GM23338 (cell line): ENCODE results near the gene GPC6. TPM values are rescaled to one million over a fixed set of nuclear protein-coding genes. Genes with fewer than 3 reads are reported as not detected.

ENCODE experiments used
- ATAC-seq: fragments of 200-7000 bp; cut with Tn5 transposase; 3 replicates; pipeline ENCODE4 v1.9.1; 2020
- DNase-seq: peaks from one replicate; pipeline ENCODE4 v3.0.0-alpha.2; 2015; ENCODE audit warnings: low spot score
- H2AFZ ChIP-seq: fragments of 200-600 bp; sonication (generic); 2 replicates; pipeline ENCODE4 v1.8.0; 2016; ENCODE audit warnings: antibody characterized with exemption, mild to moderate bottlenecking, moderate library complexity
- H3F3A ChIP-seq: fragments of 200-600 bp; sonication (generic); replicated peaks from 2 replicates; pipeline ENCODE4 v1.8.0; 2017; ENCODE audit warnings: antibody characterized with exemption, mixed run types, low read depth
- H3K27ac ChIP-seq: fragments of 200-600 bp; sonication (generic); 2 replicates; pipeline ENCODE4 v1.6.1; 2016; ENCODE audit warnings: low read depth
- H3K27me3 ChIP-seq: fragments of 200-600 bp; sonication (generic); 2 replicates; pipeline ENCODE4 v1.8.0; 2016; ENCODE audit warnings: mild to moderate bottlenecking, mixed run types, moderate library complexity; ENCODE audit not compliant: insufficient read depth
- H3K36me3 ChIP-seq: fragments of 200-600 bp; sonication (generic); 2 replicates; pipeline ENCODE4 v1.8.0; 2016; ENCODE audit warnings: mild to moderate bottlenecking; ENCODE audit not compliant: insufficient read depth
- H3K4me1 ChIP-seq: fragments of 200-600 bp; sonication (generic); 2 replicates; pipeline ENCODE4 v1.8.0; 2016; ENCODE audit warnings: mild to moderate bottlenecking, moderate library complexity; ENCODE audit not compliant: insufficient read depth
- H3K4me2 ChIP-seq: fragments of 200-600 bp; sonication (generic); 2 replicates; pipeline ENCODE4 v1.7.1; 2017; ENCODE audit warnings: mixed run types
- H3K4me3 ChIP-seq: fragments of 200-600 bp; sonication (generic); 2 replicates; pipeline ENCODE4 v1.6.1; 2016; ENCODE audit warnings: mixed run types
- H3K79me2 ChIP-seq: fragments of 200-600 bp; sonication (generic); replicated peaks from 2 replicates; pipeline ENCODE4 v1.8.0; 2017; ENCODE audit warnings: mild to moderate bottlenecking; ENCODE audit not compliant: insufficient read depth
- H3K9me2 ChIP-seq: fragments of 200-600 bp; sonication (generic); 2 replicates; pipeline ENCODE4 v1.8.0; 2017; ENCODE audit not compliant: insufficient read depth
- H4K20me1 ChIP-seq: fragments of 200-600 bp; sonication (generic); replicated peaks from 2 replicates; pipeline ENCODE4 v1.8.0; 2017; ENCODE audit warnings: mild to moderate bottlenecking; ENCODE audit not compliant: insufficient read depth
- H3K27ac Mint-ChIP-seq: 2 replicates; pipeline ENCODE4 v1.8.0; 2020; ENCODE audit warnings: inconsistent platforms, mild to moderate bottlenecking, moderate library complexity, mixed read lengths
- H3K27me3 Mint-ChIP-seq: 3 replicates; pipeline ENCODE4 v1.8.0; 2022; ENCODE audit warnings: low read depth, mild to moderate bottlenecking, moderate library complexity, mixed read lengths, inconsistent platforms; ENCODE audit not compliant: insufficient read depth, poor library complexity
- H3K36me3 Mint-ChIP-seq: 3 replicates; pipeline ENCODE4 v1.8.0; 2021; ENCODE audit warnings: low read depth, mild to moderate bottlenecking, inconsistent platforms, moderate library complexity, mixed read lengths
- H3K4me1 Mint-ChIP-seq: 3 replicates; pipeline ENCODE4 v1.8.0; 2020; ENCODE audit warnings: mild to moderate bottlenecking, inconsistent platforms, mixed read lengths
- H3K4me3 Mint-ChIP-seq: 3 replicates; pipeline ENCODE4 v1.8.0; 2021; ENCODE audit warnings: moderate library complexity, mild to moderate bottlenecking, inconsistent platforms, mixed read lengths
- H3K9me3 Mint-ChIP-seq: 3 replicates; pipeline ENCODE4 v1.8.0; 2020; ENCODE audit warnings: moderate library complexity, mild to moderate bottlenecking, inconsistent platforms, mixed read lengths
- CREB1 ChIP-seq: fragments of 250-450 bp; sonication (Bioruptor Pico); IDR thresholded peaks from 2 replicates; pipeline ENCODE4 v1.5.0; 2020; ENCODE audit warnings: low read depth, mild to moderate bottlenecking, moderate library complexity
- CTCF ChIP-seq, 2 experiments: fragments of 200-600 bp in 1 of 2; sonication (generic) in 1 of 2; conservative IDR thresholded peaks; 2 replicates each; pipeline versions ENCODE4 v1.5.1 to v1.6.1; 2016 to 2017; ENCODE audit warnings: antibody characterized with exemption in 2 of 2, low read depth in 2 of 2, mild to moderate bottlenecking in 2 of 2, moderate library complexity in 1 of 2
- EZH2 ChIP-seq: fragments of 200-600 bp; sonication (generic); IDR thresholded peaks from one replicate; pipeline ENCODE4 v1.8.0; 2017; ENCODE audit warnings: antibody characterized with exemption, mild to moderate bottlenecking, low read depth; ENCODE audit not compliant: unreplicated experiment
- EZH2phosphoT487 ChIP-seq: fragments of 200-600 bp; sonication (generic); IDR thresholded peaks from one replicate; pipeline ENCODE4 v1.8.1; 2018; ENCODE audit warnings: antibody characterized with exemption; ENCODE audit not compliant: unreplicated experiment
- JUNB ChIP-seq: IDR thresholded peaks from one replicate; pipeline ENCODE4 v1.6.1; 2016; ENCODE audit warnings: antibody characterized with exemption; ENCODE audit not compliant: unreplicated experiment
- NANOG ChIP-seq: IDR thresholded peaks from 2 replicates; pipeline ENCODE4 v1.6.1; 2016; ENCODE audit warnings: antibody characterized with exemption, borderline replicate concordance
- POLR2AphosphoS5 ChIP-seq: IDR thresholded peaks from 2 replicates; pipeline ENCODE4 v1.6.1; 2016; ENCODE audit warnings: antibody characterized with exemption, low read depth
- REST ChIP-seq: IDR thresholded peaks from one replicate; pipeline ENCODE4 v1.6.1; 2018; ENCODE audit warnings: antibody characterized with exemption; ENCODE audit not compliant: unreplicated experiment
- STAT1 ChIP-seq: IDR thresholded peaks from one replicate; pipeline ENCODE4 v1.6.1; 2016; ENCODE audit warnings: antibody characterized with exemption; ENCODE audit not compliant: unreplicated experiment
- ZNF331 ChIP-seq: fragments of 250-450 bp; sonication (Bioruptor Pico); IDR thresholded peaks from 2 replicates; pipeline ENCODE4 v1.5.0; 2020; ENCODE audit warnings: low read depth, mild to moderate bottlenecking, moderate library complexity
- polyA plus RNA-seq: library from polyadenylated mRNA; unstranded; fragments of >200 nt; fragmentation: Nextera tagmentation; extraction: Ambion mirVana; gene quantifications from 2 replicates; pipeline ENCODE4 v1.2.1, GENCODE V29; 2016
- total RNA-seq: library from RNA; depleted of rRNA; stranded (reverse); fragments of >200 nt; shearing (Covaris generic); gene quantifications from 2 replicates; pipeline ENCODE4 v1.2.3, GENCODE V29; 2014
- TF ChIP-seq, protein P1 (sequence below): fragments of 250-450 bp; sonication (Bioruptor Pico); IDR thresholded peaks from 2 replicates; pipeline ENCODE4 v1.5.0; 2020; ENCODE audit warnings: mild to moderate bottlenecking, moderate library complexity
- TF ChIP-seq, protein P2 (sequence below): IDR thresholded peaks from 2 replicates; pipeline ENCODE4 v1.6.1; 2016; ENCODE audit warnings: antibody characterized with exemption

Gene GPC6
- total and polyA plus RNA-seq, 2 experiments from 2014 or later: 6.4 to 28.6 TPM

GRCh38 chr13:93942016-93942415 is 715.4 kb downstream of the GPC6 start (continued):
- TF ChIP-seq CTCF (conservative IDR thresholded peaks at IDR 0.05; ENCODE audit: low read depth in 2 of 2) (no peak), CREB1 (CRISPR knock-in tag) (no peak), ZNF331 (CRISPR knock-in tag) (no peak), EZH2 (no peak), POLR2AphosphoS5 (no peak), JUNB (no peak), STAT1 (no peak), EZH2phosphoT487 (no peak), REST (no peak)

DNA sequence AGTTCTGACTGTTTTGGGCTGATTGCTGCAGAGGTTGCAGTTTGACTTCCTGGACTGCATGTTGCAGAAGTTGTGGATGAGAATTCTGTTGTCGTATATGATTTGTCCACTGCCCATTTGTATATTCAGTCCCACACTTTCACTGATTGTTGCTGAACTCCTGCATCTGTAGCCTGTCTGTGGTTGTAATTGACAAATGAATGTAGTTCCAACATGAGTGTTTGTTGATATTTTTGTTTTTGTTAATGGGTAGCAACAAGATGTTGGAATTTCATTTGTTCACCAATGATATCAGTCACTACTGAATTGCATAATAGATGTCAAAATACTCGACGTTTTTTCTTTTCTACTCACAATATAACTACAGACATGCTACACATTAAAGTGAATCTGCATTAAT is 719.0 kb downstream of the GPC6 start:
- Mint-ChIP-seq H3K9me3 (no peaks in the 10 kb centered on the region), H3K4me1 (peaks cover 8% of the 10 kb centered on the region; the same call in 2 of the 3 replicates), H3K36me3 (no peaks in the 10 kb centered on the region), H3K4me3 (no peak overlapping the region), H3K27me3 (peaks cover 4% of the 10 kb centered on the region), H3K27ac (no peak overlapping the region)
- no peaks in the 10 kb centered on the region for H4K20me1 ChIP-seq
- no peaks in the 10 kb centered on the region for H3K27me3 ChIP-seq
- H3K36me3 ChIP-seq: no peaks in the 10 kb centered on the region
- 0 out of 2 replicates have a peak, but pooled peaks cover under 1% of the 10 kb centered on the region for H3K4me1 ChIP-seq
- H2AFZ ChIP-seq: no peak overlapping the region
- ATAC-seq (no peak), DNase-seq (no peak)
- H3K79me2 ChIP-seq: no peaks in the 10 kb centered on the region
- H3F3A ChIP-seq: no peaks in the 10 kb centered on the region
- H3K9me2 ChIP-seq: no peaks in the 10 kb centered on the region
- H3K27ac ChIP-seq: no peak overlapping the region
- H3K4me2 ChIP-seq: no peak overlapping the region
- no peak overlapping the region for H3K4me3 ChIP-seq
- TF ChIP-seq ZNF331 (CRISPR knock-in tag) (no peak), EZH2phosphoT487 (no peak), JUNB (no peak), STAT1 (no peak), NANOG (no peak)
- TF ChIP-seq, protein P1, sequence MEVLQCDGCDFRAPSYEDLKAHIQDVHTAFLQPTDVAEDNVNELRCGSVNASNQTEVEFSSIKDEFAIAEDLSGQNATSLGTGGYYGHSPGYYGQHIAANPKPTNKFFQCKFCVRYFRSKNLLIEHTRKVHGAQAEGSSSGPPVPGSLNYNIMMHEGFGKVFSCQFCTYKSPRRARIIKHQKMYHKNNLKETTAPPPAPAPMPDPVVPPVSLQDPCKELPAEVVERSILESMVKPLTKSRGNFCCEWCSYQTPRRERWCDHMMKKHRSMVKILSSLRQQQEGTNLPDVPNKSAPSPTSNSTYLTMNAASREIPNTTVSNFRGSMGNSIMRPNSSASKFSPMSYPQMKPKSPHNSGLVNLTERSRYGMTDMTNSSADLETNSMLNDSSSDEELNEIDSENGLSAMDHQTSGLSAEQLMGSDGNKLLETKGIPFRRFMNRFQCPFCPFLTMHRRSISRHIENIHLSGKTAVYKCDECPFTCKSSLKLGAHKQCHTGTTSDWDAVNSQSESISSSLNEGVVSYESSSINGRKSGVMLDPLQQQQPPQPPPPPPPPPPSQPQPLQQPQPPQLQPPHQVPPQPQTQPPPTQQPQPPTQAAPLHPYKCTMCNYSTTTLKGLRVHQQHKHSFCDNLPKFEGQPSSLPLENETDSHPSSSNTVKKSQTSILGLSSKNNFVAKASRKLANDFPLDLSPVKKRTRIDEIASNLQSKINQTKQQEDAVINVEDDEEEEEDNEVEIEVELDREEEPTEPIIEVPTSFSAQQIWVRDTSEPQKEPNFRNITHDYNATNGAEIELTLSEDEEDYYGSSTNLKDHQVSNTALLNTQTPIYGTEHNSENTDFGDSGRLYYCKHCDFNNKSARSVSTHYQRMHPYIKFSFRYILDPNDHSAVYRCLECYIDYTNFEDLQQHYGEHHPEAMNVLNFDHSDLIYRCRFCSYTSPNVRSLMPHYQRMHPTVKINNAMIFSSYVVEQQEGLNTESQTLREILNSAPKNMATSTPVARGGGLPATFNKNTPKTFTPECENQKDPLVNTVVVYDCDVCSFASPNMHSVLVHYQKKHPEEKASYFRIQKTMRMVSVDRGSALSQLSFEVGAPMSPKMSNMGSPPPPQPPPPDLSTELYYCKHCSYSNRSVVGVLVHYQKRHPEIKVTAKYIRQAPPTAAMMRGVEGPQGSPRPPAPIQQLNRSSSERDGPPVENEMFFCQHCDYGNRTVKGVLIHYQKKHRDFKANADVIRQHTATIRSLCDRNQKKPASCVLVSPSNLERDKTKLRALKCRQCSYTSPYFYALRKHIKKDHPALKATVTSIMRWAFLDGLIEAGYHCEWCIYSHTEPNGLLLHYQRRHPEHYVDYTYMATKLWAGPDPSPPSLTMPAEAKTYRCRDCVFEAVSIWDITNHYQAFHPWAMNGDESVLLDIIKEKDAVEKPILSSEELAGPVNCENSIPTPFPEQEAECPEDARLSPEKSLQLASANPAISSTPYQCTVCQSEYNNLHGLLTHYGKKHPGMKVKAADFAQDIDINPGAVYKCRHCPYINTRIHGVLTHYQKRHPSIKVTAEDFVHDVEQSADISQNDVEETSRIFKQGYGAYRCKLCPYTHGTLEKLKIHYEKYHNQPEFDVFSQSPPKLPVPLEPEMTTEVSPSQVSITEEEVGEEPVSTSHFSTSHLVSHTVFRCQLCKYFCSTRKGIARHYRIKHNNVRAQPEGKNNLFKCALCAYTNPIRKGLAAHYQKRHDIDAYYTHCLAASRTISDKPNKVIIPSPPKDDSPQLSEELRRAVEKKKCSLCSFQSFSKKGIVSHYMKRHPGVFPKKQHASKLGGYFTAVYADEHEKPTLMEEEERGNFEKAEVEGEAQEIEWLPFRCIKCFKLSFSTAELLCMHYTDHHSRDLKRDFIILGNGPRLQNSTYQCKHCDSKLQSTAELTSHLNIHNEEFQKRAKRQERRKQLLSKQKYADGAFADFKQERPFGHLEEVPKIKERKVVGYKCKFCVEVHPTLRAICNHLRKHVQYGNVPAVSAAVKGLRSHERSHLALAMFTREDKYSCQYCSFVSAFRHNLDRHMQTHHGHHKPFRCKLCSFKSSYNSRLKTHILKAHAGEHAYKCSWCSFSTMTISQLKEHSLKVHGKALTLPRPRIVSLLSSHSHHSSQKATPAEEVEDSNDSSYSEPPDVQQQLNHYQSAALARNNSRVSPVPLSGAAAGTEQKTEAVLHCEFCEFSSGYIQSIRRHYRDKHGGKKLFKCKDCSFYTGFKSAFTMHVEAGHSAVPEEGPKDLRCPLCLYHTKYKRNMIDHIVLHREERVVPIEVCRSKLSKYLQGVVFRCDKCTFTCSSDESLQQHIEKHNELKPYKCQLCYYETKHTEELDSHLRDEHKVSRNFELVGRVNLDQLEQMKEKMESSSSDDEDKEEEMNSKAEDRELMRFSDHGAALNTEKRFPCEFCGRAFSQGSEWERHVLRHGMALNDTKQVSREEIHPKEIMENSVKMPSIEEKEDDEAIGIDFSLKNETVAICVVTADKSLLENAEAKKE (CRISPR knock-in tag): no peak
- TF ChIP-seq, protein P2, sequence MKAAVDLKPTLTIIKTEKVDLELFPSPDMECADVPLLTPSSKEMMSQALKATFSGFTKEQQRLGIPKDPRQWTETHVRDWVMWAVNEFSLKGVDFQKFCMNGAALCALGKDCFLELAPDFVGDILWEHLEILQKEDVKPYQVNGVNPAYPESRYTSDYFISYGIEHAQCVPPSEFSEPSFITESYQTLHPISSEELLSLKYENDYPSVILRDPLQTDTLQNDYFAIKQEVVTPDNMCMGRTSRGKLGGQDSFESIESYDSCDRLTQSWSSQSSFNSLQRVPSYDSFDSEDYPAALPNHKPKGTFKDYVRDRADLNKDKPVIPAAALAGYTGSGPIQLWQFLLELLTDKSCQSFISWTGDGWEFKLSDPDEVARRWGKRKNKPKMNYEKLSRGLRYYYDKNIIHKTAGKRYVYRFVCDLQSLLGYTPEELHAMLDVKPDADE: no peak
